Activated T-cell treated with anti-CD3 and anti-CD28 coated beads, Interleukin-2, amount 50 U/mL, for 4 hours (primary cell): ENCODE data around the gene CEP170B. TPM values are rescaled to one million over a fixed set of nuclear protein-coding genes. Genes with fewer than 3 reads are reported as not detected.
"Not testable (repeated sequence)": the region's sequence is repeated elsewhere in the genome, so short reads cannot be mapped to it uniquely, and the experiment has no call there.

Experiments
- ATAC-seq, 2 donors: fragments of 200-7000 bp; cut with Tn5 transposase; one replicate each; pipeline ENCODE4 v1.10.0; 2021
- DNase-seq: peaks from one replicate; pipeline ENCODE4 v3.0.0-alpha.2; 2020
- H3K27me3 Mint-ChIP-seq: one replicate; pipeline ENCODE4 v1.8.0; 2021; ENCODE audit warnings: low read depth, mixed read lengths
- H3K36me3 Mint-ChIP-seq: one replicate; pipeline ENCODE4 v1.8.0; 2022; ENCODE audit warnings: mixed read lengths; ENCODE audit not compliant: insufficient read depth
- H3K4me1 Mint-ChIP-seq: one replicate; pipeline ENCODE4 v1.8.0; 2021; ENCODE audit warnings: low read depth, mixed read lengths
- H3K4me3 Mint-ChIP-seq: one replicate; pipeline ENCODE4 v1.8.0; 2021; ENCODE audit warnings: mild to moderate bottlenecking, moderate library complexity, mixed read lengths
- H3K9me3 Mint-ChIP-seq: one replicate; pipeline ENCODE4 v1.8.0; 2021; ENCODE audit warnings: mixed read lengths
- total RNA-seq, 3 donors: library from RNA; stranded (reverse); gene quantifications; one replicate each; pipeline ENCODE4 v1.2.1, GENCODE V29; 2021

Gene CEP170B
- total RNA-seq, 3 donors from 2014 or later = 6.9 to 11.1 (median 7.5) TPM

DNA sequence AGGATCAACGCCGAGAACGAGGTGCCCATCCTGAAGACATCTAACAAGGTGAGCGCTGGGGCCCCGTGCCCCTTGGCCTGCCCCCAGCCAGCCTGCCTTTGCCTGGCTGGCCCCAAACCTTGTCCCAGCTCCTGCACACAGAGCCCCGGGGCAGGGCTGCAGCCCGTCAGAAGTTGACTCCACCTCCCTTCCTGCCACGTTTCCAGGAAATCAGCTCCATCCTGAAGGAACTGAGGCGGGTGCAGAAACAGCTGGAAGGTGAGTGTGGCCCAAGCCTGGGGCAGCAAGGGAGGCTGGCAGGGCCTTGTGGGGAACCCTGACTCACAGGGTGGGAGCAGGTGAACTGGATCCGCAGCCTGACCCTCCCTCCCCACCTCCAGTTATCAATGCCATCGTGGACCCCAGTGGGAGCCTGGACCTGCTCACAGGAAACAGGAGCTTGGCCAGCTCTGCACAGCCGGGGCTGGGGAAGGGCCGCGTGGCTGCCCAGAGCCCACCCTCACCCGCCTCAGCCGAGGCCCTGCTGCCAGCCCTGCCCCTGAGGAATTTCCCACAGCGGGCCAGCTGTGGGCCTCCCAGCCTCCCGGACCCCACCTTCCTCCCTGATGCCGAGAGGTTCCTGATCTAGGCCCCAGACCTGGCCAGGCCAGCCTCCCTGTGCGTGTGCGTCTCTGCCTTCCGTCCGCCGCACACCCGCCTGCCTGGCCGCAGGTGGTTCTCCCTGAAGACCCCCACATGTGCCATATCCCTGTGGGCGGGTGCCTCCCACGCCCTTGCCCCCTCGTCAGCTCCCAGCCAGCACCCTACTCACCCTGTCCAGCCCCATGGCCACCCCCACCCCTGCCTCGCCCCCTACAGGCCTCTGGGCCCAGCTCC is 29.5 kb downstream of the CEP170B start:
- H3K27me3 Mint-ChIP-seq = no peaks in the 10 kb centered on the region
- H3K36me3 Mint-ChIP-seq = no peaks in the 10 kb centered on the region
- DNase-seq = no peak
- no peak overlapping the region for H3K4me3 Mint-ChIP-seq
- peaks cover 3% of the 10 kb centered on the region for H3K4me1 Mint-ChIP-seq
- H3K9me3 Mint-ChIP-seq = no peaks in the 10 kb centered on the region
- ATAC-seq = no peak

- Mint-ChIP-seq H3K27me3 (no peaks in the 10 kb centered on the region), H3K4me3 (no peak overlapping the region), H3K36me3 (no peaks in the 10 kb centered on the region), H3K9me3 (no peaks in the 10 kb centered on the region), H3K4me1 (peaks cover 3% of the 10 kb centered on the region)
- ATAC-seq = no peak
- DNase-seq = no peak
These were observed 30.2 kb downstream of the CEP170B start for GRCh38 chr14:104895207-104895785.

- Mint-ChIP-seq H3K36me3 (no peaks in the 10 kb centered on the region), H3K27me3 (no peaks in the 10 kb centered on the region), H3K9me3 (no peaks in the 10 kb centered on the region), H3K4me1 (peaks cover 3% of the 10 kb centered on the region), H3K4me3 (no peak overlapping the region)
- no peak for ATAC-seq
- DNase-seq = no peak
These were observed 31.0 kb downstream of the CEP170B start for GRCh38 chr14:104895786-104896661.

DNA sequence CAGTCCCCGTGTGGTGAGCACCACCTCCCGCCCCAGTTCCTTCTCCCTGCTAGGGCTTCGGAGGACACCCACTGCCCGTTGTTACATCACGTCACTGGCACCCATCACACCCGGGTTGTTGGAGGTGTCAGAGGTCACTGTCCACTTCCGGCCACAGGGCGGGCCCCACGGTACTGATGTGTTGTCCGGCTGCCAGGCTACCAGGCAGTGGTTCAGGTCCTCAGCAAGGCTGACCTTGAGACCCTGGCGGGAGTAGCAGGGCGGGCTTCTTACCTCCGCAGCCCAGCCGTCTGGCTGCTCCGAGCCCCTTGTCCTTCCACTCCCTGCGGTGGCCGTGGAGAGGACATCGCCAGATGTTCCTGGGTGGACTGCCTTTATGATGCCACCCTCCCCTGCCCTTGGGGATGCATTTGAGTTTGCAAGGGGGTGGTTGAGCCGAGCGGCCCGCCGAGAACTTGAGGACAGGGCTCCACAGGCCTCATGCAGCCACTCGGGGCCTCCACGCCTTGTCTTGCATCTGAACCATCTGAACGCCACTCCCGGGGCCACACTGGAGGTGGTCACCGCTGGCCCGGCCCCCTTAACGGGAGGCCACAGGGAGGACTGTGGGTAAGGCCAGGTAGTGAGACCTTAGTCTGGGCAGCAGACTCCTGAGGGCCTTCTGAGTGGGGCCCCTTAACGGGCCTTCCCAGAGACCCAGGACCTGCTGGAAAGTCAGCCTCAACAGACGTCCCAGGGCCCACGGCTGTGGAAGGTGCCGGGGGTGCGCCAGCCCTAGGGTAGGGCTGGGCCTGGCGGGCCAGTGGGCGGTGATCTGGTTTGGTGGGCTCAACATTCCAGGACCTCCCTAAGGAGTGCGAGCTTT is 32.5 kb downstream of the CEP170B start:
- ATAC-seq (no peak), DNase-seq (no peak)
- H3K36me3 Mint-ChIP-seq = no peaks in the 10 kb centered on the region
- H3K9me3 Mint-ChIP-seq = no peaks in the 10 kb centered on the region
- peaks cover 6% of the 10 kb centered on the region for H3K4me1 Mint-ChIP-seq
- H3K27me3 Mint-ChIP-seq = peaks cover 1% of the 10 kb centered on the region
- no peak overlapping the region for H3K4me3 Mint-ChIP-seq

DNA sequence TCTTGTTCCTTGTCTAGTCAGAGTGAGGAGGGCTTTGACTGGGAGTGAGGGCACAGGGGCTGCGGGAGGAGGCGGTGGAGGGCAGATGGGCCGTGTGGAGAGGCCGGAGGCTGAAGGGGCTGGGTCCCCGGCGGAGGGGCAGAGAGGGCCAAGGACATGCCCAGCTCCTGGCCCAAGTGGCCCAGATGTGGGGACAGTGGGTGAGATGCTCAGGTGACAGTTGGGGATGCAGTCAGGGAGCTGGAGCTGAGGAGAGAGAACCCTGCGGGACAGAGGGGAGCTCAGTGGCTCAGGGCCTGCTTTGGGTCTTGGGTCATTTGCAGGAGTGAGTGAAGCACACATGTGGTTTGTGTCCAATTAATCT is 33.1 kb downstream of the CEP170B start:
- H3K9me3 Mint-ChIP-seq = no peaks in the 10 kb centered on the region
- no peak for DNase-seq
- H3K27me3 Mint-ChIP-seq = peaks cover 1% of the 10 kb centered on the region
- no peak for ATAC-seq
- no peaks in the 10 kb centered on the region for H3K36me3 Mint-ChIP-seq
- H3K4me1 Mint-ChIP-seq = peaks cover 6% of the 10 kb centered on the region
- H3K4me3 Mint-ChIP-seq = no peak overlapping the region

DNA sequence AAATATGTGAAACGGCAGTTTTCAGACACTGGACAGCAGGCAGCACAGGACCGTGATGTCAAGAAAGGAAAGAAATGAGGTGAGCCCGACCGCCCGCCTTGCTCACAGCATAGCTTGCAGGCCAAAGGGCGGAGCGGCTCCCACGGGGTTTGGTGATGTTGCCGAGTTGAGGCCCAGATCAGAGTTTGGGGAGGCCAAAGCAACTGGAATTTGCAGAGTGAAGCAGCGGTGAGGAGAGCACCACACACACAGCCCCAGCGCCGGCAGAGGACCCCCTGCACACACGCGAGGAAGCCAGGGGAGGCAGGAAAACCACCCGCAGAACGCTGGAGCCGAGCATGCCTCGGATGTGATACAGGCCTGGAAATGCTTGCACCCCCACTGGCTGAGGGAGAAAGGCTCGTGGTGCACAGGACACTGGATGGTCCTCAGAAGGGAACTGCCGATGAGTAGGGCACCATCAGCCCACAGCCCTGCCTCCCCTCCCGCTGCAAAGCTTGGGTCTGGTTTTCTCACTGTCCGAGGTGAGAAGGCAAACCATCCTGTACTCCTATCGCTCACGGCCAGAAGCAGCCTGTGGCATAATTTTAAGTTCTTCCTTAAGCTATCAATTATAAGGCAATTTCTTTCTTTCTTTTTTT is 33.9 kb downstream of the CEP170B start:
- Mint-ChIP-seq H3K9me3 (no peaks in the 10 kb centered on the region), H3K4me3 (no peak overlapping the region), H3K36me3 (no peaks in the 10 kb centered on the region), H3K27me3 (peaks cover 4% of the 10 kb centered on the region), H3K4me1 (peaks cover 6% of the 10 kb centered on the region)
- no peak for DNase-seq
- no peak for ATAC-seq

- ATAC-seq = no peak
- H3K4me1 Mint-ChIP-seq = peaks cover 6% of the 10 kb centered on the region
- DNase-seq = no peak
- no peaks in the 10 kb centered on the region for H3K9me3 Mint-ChIP-seq
- H3K4me3 Mint-ChIP-seq = no peak overlapping the region
- H3K36me3 Mint-ChIP-seq = no peaks in the 10 kb centered on the region
- peaks cover 12% of the 10 kb centered on the region for H3K27me3 Mint-ChIP-seq
These were observed 34.7 kb downstream of the CEP170B start for GRCh38 chr14:104899781-104900180.

GRCh38 chr14:104900639-104901512 is 35.8 kb downstream of the CEP170B start:
- no peak for ATAC-seq
- Mint-ChIP-seq H3K4me1 (peaks cover 6% of the 10 kb centered on the region), H3K27me3 (peaks cover 14% of the 10 kb centered on the region), H3K36me3 (no peaks in the 10 kb centered on the region), H3K4me3 (no peak overlapping the region), H3K9me3 (no peaks in the 10 kb centered on the region)
- DNase-seq = no peak

DNA sequence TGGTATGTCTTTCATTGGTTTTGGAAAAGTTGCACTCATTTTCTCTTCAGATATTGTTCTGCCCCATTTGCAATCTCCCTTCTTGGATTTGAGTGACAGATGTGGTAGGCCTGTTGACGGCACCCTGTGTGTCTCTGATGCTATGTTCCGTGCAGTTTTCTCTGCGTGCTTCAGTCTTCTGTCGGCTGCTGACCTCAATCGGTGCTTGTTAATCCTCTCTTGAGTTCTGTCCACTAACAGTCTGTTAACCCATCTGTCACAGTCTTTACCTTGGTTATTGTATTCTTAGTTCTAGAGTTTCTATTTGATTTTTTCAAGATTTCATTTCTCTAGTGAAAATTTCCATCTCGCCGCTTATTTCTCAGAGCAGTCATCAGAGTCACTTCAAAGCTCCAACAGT is 38.9 kb downstream of the CEP170B start:
- no peak overlapping the region for H3K4me3 Mint-ChIP-seq
- no peaks in the 10 kb centered on the region for H3K36me3 Mint-ChIP-seq
- ATAC-seq (no peak), DNase-seq (no peak)
- H3K4me1 Mint-ChIP-seq = peaks cover 3% of the 10 kb centered on the region
- peaks cover 25% of the 10 kb centered on the region for H3K27me3 Mint-ChIP-seq
- H3K9me3 Mint-ChIP-seq = no peaks in the 10 kb centered on the region

DNA sequence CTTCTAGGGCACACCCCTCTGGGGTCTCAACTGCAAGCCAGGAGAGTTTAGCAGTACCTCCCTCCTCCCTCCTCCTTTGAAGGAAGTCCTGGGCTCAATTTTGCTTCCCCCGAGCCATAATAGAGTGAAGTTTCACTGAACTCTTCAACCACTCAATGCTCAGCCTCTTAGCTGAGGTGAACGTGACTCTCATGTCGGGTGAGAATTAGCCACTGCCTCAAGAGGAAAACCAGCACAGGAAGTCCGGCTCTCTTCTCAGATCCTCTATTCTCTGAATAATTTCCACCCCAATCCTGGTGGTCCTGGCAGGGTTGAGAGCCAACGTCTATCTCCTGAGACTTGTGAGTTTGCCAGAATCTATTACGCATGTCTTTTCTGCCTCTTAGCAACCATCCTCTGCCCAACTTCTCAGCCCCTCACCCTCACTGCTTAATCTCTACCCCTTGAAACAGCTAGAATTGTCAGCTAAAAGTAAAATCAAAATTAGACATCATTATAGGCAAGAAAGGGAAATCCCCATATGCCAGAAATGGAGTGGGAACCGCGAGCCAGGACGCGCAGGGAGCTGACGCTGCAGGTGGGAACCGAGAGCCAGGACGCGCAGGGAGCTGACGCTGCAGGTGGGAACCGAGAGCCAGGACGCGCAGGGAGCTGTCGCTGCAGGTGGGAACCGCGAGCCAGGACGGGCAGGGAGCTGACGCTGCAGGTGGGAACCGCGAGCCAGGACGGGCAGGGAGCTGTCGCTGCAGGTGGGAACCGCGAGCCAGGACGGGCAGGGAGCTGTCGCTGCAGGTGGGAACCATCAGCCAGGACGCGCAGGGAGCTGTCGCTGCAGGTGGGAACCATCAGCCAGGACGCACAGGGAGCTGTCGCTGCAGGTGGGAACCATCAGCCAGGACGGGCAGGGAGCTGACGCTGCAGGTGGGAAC is 39.8 kb downstream of the CEP170B start:
- not testable (repeated sequence) for H3K4me1 Mint-ChIP-seq, H3K36me3 Mint-ChIP-seq, H3K9me3 Mint-ChIP-seq, DNase-seq, H3K4me3 Mint-ChIP-seq, ATAC-seq
- peaks cover 29% of the 10 kb centered on the region for H3K27me3 Mint-ChIP-seq

GRCh38 chr14:104905579-104905933 is 40.5 kb downstream of the CEP170B start:
- not testable (repeated sequence) for H3K9me3 Mint-ChIP-seq, DNase-seq, H3K4me1 Mint-ChIP-seq, ATAC-seq, H3K4me3 Mint-ChIP-seq, H3K36me3 Mint-ChIP-seq
- peaks cover 31% of the 10 kb centered on the region for H3K27me3 Mint-ChIP-seq

DNA sequence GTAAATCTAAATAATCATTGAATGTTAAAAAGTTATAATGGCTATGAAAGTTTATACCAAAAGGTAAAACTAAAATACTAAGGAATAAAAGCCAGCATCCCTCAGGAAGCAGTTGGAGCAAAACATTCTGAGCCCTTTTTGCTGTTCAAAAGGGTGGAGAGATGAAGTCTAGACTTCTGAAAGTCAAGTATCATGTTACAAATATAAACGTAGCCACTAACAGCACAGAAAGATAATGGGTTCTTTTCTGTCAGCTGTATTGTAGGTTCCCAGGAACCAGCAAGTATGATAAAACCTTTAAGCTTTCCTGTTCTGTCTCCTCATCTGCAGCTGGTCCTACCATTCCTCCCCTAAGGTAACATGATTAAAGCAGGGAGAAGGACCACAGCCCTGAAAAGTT is 43.2 kb downstream of the CEP170B start:
- no peaks in the 10 kb centered on the region for H3K4me1 Mint-ChIP-seq
- no peak overlapping the region for H3K4me3 Mint-ChIP-seq
- no peaks in the 10 kb centered on the region for H3K36me3 Mint-ChIP-seq
- peaks cover 9% of the 10 kb centered on the region for H3K9me3 Mint-ChIP-seq
- peaks cover 40% of the 10 kb centered on the region for H3K27me3 Mint-ChIP-seq
- DNase-seq (no peak), ATAC-seq (no peak)
